GM21717 (cell line): Measurements from ENCODE around the gene CYTH1.
"Not testable (repeated sequence)": the region's sequence is repeated elsewhere in the genome, so short reads cannot be mapped to it uniquely, and the experiment has no call there.

Source experiments
- ATAC-seq: cut with Tn5 transposase; IDR thresholded peaks from one replicate; pipeline ENCODE4 v1.9.1; 2021; ENCODE audit warnings: mild to moderate bottlenecking, moderate library complexity; ENCODE audit not compliant: unreplicated experiment

The CYTH1 gene

DNA sequence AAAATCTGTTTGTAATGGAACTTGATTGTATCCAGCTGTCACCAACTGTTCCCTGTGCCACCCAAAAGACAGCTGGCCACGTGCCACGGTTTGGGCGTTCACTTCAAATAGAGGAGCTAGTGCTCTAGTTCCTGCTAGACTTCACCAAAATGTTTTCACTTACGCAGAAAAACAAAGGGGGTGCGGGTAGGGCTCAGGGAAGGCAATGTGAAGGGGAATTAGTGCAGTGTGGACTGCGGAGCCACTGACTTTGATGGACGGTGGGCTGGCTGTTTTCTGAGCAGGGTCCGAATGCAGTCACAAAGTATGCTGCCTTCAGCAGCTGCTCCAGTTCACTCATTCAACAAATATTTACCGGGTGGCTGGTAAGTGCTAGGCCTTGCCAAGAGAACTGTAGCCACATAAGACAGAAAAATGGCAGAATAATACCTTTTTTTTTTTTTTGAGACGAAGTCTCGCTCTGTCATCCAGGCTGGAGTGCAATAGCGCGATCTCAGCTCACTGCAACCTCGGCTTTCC, 7.6 kb upstream of the CYTH1 start:
- no peak for ATAC-seq

DNA sequence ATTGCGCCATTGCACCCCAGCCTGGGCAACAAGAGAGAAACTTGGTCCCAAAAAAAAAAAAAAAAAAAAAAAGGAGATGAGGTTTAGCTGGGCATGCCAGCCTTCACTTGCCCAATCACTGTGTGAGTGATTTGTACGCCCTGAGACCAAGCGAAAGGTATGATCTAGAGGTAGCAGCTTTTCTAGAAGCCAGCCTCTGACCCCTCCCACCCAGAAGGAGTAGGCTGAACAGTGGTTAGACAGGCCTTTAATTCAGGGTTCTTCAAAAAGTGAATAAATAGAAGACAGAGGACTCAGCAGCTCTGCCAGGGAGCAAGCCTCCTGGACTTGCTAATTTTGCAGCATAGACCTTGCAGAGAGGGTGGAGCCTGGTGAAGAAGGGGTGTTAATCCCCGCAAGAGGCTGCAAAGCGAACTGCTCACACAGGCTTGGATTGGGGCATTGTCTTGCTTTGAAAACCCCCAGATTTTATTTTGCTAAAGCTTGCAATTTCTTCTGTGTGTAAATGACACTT, 7.1 kb upstream of the CYTH1 start:
- ATAC-seq, result no peak

DNA sequence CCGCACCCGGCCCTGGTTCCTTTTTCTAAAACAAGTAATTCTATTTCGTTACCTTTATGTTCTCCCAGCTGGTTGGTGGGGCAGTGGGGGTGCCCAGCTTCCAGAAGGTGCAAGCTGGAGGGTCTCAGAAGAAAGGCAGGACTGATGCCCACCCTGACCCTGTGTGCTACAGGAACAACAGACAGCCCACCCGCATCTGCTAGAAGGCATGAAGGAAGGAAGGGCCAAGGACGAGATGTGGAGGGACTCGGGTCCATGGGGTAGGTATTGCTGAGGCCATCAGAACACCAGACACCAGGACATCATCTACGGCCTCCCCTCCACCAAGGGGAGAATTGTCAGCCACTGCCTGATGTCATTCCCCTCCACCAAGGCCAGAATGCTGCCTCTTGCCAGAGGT, 6.4 kb upstream of the CYTH1 start:
- ATAC-seq, result no peak

DNA sequence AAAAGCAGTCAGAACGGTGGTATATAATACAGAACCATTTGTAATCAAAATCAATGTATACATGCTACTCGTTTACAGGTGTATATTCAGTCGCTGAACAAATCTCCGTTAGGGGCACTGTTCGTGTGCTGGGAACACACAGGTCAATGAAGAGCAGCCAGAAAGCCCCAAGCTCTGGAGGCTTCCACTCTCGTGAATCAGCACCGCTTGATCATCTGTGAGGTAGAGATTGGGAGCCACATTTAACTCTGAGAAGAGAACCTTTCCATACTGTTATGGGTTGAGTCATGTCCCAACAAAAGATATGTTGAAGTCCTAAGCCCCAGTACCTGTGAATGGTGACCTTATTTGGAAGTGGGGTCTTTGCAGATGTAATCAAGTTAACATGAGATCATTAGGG, 5.4 kb upstream of the CYTH1 start:
- no peak for ATAC-seq

DNA sequence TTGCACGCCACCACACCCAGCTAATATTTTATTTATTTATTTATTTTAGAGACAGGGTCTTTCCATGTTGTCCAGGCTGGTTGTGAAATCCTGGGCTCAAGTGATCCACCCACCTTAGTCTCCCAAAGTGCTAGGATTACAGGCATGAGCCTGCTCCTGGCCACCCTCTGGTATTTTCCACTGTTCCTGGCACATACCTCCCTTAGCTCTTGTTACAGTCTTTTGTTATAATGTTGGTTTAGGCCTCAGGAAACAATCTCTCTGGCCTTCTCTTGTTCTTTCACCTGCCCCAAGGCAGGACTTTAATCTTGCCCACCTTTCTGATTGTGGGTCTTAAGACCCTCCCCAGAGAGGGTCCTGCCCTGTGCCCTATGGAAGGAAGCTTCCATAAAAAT, 3.6 kb upstream of the CYTH1 start:
- ATAC-seq, result no peak

DNA sequence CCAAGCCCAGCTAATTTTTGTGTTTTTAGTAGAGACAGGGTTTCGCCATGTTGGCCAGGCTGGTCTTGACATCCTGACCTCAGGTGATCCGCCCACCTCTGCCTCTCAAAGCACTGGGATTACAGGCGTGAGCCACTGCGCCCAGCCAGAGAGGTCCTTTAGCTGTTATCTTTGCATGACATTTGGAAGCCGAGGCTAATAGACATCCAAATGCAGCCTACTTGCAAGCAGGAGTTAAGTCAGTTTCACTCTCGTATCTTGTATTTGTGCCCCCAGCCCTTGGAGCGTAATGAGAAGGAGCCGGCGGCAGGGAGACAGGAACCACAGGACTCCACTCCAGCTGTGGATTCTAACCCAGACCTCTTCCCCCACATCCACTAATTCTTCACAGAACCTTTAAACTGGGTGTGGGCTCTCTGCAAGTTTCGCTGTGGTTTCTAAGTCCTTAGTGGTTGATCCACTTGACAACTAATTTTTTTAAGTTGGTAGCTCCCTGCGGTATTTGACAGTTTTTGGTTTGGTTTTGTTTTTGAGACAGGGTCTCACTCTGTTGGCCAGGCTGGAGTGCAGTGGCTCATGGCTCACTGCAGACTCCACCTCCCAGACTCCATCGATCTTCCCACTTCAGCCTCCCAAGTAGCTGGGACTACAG, 3.1 kb upstream of the CYTH1 start:
- ATAC-seq, result no peak

DNA sequence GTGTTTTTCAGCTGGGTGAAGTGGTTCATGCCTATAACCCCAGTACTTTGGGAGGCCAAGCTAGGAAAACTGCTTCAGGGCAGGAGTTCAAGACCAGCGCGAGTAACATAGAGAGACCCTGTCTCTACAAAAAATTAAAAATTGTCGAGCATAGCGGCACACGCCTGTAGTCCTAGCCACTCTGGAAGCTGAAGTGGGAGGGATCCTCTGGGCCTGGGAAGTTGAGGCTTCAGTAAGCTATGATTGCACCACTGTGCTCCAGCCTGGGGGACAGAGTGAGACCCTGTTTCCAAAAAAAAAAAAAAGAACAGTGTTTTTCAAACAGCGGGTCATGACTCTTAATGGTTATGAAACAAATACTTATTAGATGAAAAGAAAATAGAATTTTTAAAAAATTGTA, 2.3 kb upstream of the CYTH1 start:
- ATAC-seq, result no peak

DNA sequence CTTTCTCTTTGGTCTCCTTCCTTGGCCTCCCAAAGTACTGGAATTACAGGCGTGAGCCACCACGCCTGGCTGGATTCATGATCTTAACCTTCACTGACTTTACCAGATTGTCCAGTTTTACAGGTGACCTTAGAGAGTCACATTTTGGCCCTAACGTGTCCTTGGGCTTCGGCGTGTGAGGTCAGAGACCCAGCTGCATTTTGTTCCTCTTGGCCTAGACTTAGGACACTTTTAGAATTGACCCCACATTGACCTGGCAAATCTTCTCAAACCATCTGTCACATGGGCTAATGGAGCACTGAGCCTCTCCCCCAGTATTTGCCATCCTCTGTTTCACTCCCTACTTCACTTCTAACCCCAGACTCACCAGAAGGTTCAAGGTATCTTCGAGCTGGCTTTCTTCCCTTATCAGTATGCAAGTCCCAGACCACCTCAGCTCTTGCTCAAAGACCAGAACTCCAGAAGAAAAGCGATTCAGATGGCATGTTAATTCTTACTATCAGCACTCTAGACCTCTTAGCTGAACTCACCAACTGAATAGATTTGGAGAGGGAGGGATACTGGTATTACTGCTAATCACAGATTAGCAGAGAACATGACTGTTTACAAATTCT, 1.7 kb upstream of the CYTH1 start:
- no peak for ATAC-seq

DNA sequence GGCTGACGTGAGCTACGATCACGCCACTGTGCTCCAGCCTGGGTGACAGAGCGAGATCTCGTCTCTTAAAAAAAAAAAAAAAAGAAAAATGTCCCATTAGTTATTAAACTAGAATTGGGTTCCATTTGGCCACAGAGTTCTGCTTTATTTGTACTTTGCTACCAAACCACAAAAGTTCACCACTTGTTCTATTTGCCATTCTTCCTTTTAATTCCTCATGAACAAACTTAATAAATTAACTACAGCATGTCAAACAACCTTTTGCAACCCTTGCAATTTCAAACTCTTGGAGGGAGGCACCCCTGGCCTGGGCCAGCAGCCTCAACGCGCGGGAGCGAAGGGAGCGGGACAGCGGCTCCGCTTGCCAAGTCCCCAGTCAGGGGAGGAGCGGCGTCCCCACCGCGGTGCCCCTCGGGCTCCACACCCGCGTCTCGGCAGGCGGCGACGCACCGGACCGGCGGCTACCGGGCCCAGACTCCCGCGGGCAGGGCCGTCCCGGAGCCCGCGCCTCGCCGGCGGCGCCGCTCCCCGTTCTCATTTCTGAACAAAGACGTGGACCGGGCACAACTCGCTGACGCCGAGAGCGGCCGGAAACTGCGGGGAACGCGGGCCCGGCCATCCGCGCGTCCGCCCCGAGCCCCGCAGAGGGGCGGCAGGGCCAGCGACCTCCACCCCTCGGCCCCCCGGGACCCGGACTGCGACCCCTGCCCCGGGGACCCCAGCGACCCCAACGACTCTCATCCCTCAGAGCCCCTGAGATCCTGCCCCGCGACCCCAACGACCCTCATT, 775 bp downstream of the CYTH1 start:
- ATAC-seq, result peak; percentile 10

DNA sequence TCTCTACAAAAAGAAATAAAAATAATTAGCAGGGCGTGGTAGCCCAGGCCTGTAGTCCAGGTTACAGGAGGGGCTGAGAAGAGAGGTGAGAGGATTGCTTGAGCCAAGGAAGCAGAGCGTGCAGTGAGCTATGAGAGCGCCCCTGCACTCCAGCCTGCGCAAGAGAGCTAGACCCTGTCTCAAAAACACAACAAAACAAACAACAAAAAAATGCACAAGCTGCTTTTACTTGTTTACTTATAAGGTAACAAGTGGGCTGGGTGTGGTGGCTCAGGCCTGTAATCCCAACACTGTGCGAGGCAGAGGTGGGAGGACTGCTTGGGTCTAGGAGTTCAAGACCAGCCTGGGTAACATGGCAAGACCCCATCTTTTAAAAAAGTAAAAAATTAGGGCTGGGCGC, 1.7 kb downstream of the CYTH1 start:
- ATAC-seq, result no peak

DNA sequence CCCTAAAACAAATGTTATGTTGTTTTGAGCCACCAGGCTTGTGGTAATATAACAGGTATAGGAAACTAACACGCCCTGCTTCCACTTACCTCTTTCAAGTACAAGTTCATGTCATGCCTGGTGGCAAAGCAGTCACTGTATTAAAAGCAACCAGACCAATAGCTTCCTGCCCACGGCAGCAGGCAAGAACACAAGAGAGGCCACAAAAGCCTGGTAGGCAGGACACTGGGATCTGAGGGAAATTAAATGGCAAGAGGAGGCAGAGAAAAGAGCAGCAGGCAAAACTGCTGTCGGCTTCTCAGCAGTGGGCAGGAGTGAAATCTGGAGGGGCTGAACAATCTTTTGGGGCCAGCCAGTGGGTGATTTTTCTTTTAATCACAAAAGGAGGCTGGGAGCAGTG, 2.2 kb downstream of the CYTH1 start:
- ATAC-seq, result no peak

DNA sequence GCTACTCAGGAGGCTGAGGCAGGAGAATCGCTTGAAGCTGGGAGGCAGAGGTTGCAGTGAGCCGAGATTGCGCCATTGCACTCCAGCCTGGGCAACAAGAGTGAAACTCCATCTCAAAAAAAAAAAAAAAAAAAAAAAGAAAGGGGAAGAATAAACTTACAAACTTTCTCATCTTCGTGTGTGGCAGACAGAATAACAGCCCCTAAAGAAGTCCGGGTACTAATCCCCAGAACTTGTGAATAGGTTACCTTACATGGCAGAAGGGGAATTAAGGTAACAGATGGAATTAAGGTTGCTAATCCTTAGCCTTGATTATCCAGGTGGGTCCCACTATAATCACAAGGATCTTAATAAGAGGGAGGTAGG, 2.8 kb downstream of the CYTH1 start:
- ATAC-seq, result not testable (repeated sequence)

DNA sequence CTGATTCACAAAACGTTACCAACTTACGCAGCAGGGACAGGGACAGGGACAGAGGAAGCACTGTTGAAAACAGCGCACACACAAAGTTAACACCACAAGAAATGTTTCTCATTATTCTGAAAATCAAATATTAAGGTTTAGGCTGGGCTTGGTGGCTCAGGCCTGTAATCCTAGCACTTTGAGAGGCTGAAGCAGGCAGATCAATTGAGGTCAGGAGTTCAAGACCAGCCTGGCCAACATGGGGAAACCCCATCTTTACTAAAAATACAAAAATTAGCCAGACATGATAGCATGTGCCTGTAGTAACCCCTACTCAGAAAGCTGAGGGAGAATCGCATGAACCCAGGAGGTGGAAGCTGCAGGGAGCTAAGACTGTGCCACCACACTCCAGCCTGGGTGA, 4.2 kb downstream of the CYTH1 start:
- ATAC-seq, result no peak

DNA sequence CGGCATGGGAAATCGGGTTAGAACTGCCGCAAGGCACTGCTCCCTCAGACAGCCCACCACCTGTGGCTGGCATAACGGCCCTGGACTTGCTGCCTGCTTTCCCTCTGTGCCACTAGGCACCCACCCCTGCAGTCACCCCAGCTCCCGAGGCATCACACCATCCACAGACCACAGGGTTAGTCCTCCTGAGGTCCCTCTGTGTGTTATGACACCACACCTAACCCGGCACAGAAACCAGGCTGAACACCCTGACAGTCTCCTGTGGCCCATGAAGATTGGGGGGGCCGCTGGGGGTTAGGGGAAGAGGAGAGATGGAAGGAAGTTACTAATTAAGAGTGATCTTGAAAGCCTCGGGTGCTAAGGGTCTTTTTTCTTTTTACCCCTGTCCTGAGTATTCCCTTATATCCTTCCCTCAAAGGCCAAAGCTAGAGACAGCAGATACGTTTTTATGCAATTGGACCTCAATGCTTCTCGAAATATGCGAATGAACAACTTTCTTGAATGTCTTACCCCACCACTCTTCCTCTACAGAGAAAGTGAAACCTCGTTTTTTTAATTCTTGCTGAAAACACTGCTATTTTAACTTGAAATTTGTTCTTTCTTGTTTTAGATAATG, 7.0 kb downstream of the CYTH1 start:
- ATAC-seq, result peak; percentile 37

DNA sequence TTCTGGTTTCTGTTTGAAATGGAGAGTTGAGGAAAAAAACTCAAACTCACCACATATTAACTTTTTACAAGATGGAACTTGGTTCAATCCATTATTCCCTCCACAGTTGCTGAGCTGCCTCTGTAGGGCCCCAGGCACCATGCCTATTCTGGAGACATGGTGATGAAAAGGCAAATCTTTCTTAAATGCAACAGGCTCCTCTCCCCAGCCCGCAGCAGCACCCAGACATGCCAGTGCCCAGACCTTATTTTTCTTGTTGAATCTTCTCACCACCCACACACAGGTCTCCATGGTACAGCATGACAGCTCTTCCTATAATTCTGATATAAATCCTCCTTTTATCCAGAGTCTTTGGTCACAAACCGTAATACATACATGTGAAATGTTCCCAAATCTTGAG, 7.6 kb downstream of the CYTH1 start:
- ATAC-seq, result no peak

DNA sequence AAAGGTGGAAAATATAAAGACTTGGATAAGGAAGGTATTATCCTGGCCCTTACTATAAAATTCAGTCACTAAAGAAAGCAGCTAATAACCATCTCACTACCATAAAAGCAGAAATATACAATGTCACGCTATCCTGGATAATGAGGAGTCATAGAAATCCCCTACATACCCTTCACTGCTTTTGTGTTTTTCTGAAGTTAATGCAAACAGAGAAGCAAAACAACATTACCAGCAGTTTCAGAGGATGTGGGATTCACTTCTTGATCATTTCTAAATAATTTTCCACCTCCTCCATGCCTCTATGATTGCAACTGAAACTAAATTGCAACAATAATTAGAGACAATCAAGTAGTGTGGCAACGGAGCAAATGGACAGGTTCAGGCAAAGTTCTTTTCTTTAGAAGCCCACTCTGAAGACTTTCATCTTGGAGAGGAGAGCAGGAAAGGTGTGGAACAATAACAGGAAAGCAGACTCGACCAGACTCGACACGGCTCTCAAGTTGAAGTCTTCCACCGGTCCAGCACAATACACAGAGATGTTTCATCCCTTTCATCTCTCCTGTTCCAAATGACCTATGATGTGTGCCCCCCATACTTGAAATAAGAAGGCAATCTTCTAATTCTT, 10.2 kb downstream of the CYTH1 start:
- ATAC-seq, result no peak

DNA sequence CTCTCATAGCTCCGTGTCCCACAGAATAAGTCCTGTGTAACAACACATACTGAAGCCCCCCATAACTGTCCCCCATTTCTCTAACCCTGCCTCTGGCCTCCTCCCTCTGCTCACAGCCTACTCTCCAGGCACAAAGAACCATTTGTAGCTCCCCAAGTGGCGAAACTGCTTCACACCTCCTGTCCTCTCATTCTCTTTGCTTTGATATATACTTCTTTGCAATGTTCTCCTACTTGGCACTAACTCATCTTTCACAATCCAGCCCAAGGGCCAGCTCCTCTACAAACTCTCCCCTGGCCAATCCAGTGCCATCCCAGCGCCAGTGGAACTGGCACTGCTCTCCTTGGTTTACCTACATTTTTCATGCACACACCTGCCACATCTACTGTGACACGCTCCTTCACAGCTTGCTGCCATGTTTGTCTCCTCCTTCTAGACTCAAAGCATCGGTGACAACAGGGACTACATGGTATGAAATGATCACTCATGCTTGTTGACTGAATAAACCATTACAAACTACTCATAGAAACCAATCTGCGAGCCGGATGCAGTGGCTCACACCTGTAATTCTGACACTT, 12.8 kb downstream of the CYTH1 start:
- ATAC-seq, result no peak

DNA sequence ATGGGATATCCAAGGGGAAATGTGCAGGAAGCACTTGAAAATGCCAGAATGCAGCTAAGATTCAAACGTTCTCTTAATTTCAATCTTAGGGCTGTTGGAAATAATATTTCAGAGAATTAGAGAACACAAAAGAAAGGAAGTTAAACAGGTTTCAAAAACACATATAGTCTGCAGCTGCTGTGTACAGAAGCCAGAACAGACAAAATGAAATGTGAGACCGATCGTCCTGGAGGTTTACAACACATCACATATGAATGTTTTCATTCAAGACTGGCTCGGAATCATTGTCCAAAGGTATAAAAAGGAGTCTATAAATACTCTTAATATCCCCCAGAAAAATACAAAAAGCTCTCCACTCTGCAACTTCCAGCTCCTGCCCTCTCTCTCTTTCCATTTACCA, 14.3 kb downstream of the CYTH1 start:
- ATAC-seq, result no peak

DNA sequence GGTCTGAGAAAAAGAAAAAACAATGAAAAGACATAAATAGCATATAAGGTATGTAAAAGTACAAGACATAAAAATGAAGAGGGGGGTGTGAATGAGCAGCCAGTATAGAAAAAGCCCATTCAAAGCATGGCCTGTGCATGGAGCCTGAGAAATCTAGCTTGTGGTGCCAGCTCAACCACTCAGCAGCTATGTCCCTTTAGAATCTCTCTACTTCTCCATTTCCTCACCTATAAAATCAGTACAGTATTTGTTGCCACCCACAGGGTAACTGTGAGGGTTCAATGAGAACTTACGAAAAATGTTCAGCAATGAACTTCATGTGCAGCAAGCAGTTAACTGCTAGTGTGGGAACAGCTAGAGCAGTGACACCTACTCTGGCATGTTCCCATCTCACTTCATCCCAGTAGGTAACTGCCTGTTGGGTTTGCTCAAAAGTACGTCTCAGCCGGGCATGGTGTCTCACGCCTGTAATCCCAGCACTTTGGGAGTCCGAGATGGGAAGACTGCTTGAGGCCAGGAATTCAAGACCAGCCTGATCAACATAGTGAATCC, 15.3 kb downstream of the CYTH1 start:
- ATAC-seq, result no peak

DNA sequence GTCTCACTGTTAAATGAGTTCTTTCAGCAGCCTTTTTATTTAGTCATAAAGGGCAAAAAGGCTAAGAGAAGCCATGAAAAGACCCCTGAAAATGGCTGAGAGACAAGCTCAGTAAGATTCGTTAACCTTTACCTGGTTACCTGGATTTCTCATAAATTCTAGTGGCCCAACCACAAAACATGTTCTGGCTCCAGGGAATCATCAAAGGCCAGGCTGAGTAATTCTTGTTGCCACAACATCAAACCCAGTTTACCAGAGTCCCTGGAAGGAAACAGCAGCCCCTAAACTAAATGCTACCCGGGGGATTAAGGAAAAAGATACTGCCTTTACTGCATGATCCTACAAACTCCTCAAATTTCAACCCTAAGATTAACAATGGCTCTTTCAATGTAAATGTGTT, 15.8 kb downstream of the CYTH1 start:
- no peak for ATAC-seq
